Activated T-cell treated with anti-CD3 and anti-CD28 coated beads, Interleukin-2, amount 50 U/mL, for 1 hour (primary cell): Measurements from ENCODE around the gene NEK6.

Source experiments
- DNase-seq: peaks from one replicate; pipeline ENCODE4 v3.0.0-alpha.2; 2020

NEK6 gene

DNA sequence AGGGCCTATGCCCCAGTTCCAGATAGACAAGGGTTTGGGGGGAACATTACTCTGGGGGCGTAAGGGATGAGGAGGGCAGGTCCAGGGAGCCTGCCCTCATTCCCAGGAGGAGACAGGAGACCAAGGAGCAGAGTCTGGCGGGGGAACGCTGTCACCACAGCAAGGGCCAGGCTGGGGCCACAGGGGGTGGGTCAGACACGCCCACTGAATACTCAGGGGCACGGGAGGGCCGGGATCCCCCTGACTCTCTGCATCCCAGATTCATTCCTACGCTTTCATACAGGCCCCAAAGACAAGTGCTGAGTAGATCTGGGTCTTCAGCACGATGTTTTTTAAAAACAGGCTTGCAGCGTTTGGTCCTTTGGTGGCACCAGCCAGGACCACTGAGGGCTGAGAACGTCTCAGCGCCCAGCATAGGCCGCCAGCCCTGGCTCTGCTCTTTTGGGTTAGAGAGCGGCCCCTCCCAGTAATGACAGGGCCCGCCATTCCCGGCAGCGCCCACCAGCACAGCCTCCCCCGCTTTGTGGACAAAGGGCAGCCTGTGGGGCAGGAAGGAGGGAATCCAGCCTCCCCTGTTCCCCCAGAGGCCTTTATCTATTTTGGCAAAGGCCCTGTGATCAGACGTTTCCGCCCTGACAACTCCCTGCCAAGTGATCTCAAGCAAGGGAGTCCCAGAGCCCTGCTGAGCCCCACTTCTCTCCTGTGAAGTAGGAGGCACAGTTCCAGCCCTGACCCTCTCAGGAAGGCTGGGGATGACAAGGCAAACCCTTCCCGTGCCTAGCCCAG lies 24.9 kb downstream of the NEK6 start:
- DNase-seq: no peak

GRCh38 chr9:124283228-124283814 lies 25.6 kb downstream of the NEK6 start:
- no peak for DNase-seq

DNA sequence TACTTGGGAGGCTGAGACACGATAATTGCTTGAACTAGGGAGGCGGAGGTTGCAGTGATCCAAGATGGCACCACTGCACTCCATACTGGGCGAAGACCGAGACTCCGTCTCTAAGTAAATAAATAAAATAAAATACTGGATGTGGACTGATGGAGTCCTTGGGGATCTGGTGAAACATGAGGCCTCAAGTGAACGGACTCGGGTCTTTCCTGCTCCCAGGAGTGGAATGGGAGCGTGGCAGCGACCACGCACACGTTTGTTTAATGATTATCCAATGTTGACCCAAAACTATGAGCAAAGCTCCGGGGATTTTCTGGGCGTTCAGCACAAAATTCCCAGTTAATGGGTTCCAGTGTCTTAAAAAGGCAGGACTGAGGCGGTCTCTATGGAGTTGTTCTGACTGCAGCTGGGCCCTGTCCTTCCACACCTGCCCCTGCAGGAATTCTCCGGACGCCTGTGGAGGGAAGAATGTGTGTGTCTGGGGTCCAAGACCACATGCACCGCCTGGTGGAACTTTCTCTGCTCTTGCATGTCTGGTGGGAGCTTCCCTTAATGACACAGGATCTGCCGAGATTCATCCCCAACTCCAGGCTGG lies 26.6 kb downstream of the NEK6 start:
- no peak for DNase-seq

DNA sequence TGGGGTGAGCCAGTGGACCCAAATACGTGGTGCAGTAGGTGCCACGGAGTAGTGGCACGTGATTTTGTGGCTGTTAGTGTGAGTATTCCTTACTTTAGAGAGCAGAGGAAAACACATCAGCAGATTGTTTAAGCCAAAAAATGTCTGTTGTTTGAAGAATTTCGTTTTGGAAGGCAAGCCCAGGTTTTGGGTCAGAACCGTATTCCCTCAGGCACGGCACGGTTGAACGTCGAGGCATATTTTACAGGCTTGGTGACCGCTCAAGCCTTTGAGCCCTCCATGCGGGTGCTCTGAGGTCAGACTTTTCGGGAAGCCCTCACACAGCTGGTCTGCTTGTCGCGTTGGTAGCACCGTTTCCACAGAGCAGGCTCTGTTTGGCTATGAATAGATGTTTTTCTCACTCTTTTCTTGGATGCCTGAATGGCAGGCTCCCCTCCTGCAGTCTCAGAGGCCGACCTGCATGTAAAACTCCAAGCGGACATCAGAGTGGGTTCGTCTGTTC lies 27.2 kb downstream of the NEK6 start:
- DNase-seq: no peak

DNA sequence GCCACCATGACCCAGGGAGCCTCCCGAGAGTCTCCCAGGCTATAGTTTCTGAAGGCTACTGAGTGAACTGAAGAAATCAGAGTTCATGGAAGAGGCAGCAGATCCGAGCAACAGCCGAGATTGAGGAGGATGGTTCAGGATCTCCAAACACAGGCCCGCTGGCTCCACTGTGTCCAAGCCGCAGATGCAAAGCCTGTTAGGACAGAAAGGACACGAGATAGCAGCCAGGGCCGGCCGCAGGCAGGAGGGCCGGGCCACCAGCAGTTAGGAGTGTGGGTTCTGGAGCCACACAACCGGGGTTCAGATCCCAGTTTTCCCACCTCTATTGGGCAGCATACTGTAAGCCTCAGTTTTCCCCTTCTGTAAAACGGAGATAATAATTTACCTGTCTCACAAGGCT lies 27.7 kb downstream of the NEK6 start:
- no peak for DNase-seq

DNA sequence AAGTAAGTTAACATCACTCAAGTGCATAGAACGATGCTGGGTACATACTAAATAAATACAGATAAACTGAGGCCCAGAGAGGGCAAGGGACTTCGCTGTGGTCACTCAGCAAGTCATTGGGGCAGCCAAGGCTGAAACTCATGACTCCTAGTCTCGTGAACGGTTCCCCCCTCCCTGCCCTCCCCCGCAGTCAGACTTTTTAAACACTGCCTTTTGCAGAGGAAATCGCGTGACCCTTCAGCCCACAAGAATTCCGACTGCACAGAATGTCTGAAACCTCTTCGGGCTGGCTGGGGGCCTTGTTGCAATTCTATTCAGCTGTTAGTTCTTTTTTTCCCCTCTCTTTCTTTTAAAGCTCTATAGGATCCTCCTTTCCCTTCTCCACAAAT lies 28.1 kb downstream of the NEK6 start:
- no peak for DNase-seq

- no peak for DNase-seq
Measured at GRCh38 chr9:124286292-124286931, 28.7 kb downstream of the NEK6 start.

- DNase-seq: no peak
Measured at GRCh38 chr9:124290053-124290591, 32.4 kb downstream of the NEK6 start.

GRCh38 chr9:124290743-124291554 lies 33.2 kb downstream of the NEK6 start:
- no peak for DNase-seq

DNA sequence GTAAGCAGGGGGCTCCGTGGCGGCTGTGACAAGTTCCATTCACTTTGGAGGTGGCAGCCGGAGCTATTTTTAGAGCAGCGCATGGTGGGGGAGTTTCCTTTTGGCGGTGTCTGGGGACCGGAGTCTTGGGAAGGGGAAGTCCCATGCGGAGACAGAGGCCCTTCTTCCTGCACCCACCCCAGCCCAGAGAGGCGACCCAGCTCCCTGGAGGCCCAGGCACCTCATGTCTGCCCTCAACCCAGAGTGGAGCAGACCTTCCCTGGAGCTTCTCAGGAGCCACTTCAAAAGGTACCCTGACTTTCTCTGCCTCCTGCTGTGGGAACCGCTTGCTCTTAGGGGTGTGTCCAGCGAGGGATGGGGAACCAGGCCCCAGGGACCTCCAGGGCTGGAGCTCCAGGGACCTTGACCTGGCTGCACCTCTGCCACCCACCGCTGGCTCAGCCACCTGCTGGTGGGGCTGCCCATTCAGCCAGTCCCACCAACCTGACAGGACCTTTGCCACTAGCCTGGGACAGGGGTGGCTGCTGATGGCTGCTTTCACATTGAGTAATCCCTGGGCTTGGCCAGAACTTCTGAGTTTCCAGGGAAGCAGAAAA lies 34.1 kb downstream of the NEK6 start:
- DNase-seq: no peak

DNA sequence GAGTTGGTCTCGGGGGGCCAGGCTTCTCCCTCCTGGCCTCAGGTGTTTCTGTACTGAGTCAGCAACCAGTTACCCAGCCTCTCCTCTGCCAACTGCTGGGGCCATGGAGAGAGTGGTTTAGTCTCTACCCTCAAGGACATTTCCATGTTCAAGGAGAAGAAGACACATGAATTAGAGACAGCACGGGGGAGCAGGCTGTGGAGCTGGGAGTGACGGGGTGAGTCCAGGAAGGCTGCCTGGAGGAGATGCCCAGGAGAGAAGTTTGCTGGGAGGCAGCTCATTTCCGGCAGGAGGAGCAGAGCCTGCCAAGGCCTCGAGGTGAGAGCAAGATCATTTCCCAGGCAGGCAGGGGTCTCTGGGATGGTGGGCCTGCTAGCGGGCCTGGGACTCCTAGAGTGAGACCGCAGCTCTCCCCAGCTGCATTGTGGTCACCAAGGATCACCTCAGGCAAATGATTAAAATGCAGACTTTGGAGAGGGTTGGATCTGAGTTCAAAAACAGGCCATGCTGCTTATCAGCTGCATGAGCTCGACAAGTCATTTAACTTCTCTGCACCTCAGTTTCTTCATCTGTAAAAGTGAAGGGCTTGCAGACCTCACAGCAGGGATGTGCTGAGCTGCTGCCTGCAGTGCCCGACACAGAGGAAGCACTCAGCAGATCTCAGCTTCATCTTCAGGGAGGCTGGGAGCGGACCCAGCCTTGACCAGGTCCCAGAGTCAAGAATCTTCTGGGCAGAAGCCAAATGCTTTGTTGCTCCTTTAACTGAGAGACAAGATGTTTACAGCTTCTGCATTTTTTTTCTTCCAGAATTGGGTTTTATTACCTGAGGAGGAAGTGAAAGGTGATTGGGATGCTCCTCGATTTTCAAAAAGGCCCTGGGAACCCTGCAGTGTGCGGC lies 35.2 kb downstream of the NEK6 start:
- no peak for DNase-seq

GRCh38 chr9:124293718-124294506 lies 36.2 kb downstream of the NEK6 start:
- no peak for DNase-seq

DNA sequence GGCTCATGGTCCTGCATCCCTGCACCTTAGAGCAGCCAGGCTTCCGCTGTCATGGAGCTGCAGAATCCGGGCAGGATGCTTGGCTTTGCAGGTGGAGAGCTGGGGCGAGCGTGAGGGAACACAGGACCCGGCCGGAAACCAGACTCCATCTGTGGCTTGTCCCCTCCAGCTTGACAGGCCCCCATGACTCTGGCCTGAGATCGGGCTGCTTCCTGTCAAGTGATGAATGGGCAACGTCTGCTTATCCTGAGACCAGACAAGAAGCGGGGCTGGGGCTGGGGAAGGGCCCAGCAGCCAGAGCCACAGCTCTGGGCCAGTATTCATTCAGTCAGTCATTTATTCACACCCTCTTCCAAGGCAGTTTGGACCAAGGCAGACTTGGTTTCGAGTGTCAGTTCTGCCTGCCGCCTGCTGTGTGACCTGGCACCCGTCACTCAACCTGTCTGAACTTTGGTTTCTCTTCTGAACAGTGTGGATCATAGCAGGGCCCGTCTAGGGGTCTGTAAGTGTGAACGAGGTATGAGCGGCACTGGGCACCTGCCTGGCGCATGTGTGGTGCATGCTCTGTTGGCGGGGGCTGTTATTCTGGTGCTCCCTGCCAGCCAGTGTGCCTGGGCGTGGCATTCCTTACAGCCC lies 37.5 kb downstream of the NEK6 start:
- no peak for DNase-seq

DNA sequence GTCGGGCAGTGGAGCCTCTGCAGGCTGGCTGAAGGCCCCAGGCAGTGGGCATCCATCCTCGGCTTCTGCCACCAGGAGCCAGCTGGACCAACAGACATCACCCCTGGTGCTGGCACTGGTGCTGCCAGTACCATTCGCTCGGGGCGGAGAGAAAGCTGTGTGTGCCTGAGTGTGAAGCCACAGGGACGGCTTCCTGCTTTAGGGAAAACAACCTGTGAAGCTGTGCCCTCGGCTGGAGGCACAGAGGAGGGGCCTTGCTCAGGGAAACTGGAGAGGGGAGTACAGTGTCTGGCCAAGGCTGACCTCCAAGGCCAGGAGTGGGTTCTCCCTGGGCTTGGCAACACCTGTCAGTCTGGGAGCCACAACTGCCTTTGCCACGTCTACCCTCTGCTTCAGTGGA lies 38.3 kb downstream of the NEK6 start:
- no peak for DNase-seq

DNA sequence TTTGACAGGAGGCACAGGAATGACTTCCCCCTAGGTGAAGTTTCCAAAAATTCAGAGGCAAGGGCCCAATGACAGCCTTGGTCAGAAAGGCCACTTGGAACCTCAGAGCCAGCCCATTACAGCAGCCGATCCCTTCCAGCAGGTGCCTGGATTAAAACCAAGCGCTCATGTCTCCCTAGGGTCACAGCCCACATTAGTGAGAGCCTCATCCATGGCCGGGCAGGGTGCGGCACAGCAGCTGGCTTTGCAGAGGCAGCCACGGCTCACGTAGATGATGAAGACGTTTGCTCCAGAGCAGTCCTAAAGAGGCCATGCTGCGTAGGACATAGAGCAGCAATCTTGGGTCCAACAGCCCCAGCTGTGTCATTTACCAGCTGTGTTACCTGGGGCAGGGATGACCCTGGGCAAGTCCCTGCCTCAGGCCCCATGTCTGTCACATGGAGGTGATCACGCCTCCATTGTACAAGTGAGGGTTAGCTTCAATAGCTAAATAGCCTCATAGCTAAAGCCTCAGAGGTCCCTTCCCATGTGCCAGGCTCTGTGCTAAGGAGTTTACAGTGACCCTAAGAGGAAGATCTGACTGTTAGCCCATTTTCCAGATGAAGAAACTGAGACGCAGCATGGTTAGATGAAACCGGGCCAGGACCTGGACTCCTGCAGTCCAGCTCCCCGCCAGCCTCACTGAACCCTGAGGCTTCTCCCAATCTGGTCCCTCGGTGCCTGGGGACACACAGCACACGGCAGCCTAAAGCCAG lies 39.2 kb downstream of the NEK6 start:
- no peak for DNase-seq

GRCh38 chr9:124297551-124297901 lies 39.8 kb downstream of the NEK6 start:
- DNase-seq: no peak

- DNase-seq: no peak
Measured at GRCh38 chr9:124297915-124298645, 40.3 kb downstream of the NEK6 start.

- no peak for DNase-seq
Measured at GRCh38 chr9:124298646-124299235, 41.0 kb downstream of the NEK6 start.
